Right lobe of liver (tissue), 4 donors: ENCODE results near the gene IPMK.

Experiments
- POLR2A ChIP-seq: fragments of 450-650 bp; IDR thresholded peaks from one replicate; pipeline ENCODE4 v1.6.1; 2017; ENCODE audit warnings: antibody characterized with exemption, mild to moderate bottlenecking
- TF ChIP-seq, protein P1 (sequence below), 4 donors: fragments of 200-600 bp in 3 of 4; fragments of 450-650 bp in 1 of 4; IDR thresholded peaks; one replicate each; pipeline versions ENCODE4 v1.5.1 to v1.8.0; 2016 to 2022; ENCODE audit warnings: antibody characterized with exemption in 4 of 4, mild to moderate bottlenecking in 2 of 4
- donor health status: DM: no; HTN: no; CAD: no.
- donor health status: DM: no; HTN: no; CAD: no.
- donor health status: DM: no; HTN: yes; CAD: no.

DNA sequence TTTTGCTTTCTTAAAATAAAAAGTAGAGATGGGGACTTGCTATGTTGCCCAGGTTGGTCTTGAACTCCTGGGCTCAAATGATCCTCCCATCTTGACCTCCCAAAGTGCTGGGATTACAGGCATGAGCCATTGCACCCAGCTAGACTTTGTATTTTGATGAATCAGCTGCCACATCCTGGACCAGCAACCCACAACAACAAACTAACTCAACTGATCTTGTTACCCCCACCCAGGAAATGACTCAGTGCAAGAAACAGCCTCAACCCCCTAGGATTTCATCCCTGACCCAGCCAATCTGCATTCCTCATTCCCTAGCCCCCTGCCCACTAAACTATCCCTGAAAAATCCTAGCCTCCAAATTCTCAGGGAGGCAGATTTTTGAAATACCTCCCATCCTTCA lies 123.8 kb downstream of the IPMK start:
- TF ChIP-seq, protein P1, sequence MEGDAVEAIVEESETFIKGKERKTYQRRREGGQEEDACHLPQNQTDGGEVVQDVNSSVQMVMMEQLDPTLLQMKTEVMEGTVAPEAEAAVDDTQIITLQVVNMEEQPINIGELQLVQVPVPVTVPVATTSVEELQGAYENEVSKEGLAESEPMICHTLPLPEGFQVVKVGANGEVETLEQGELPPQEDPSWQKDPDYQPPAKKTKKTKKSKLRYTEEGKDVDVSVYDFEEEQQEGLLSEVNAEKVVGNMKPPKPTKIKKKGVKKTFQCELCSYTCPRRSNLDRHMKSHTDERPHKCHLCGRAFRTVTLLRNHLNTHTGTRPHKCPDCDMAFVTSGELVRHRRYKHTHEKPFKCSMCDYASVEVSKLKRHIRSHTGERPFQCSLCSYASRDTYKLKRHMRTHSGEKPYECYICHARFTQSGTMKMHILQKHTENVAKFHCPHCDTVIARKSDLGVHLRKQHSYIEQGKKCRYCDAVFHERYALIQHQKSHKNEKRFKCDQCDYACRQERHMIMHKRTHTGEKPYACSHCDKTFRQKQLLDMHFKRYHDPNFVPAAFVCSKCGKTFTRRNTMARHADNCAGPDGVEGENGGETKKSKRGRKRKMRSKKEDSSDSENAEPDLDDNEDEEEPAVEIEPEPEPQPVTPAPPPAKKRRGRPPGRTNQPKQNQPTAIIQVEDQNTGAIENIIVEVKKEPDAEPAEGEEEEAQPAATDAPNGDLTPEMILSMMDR (IDR thresholded peaks at IDR 0.05) = no peak
- TF ChIP-seq POLR2A = no peak
